Activated CD4-positive, alpha-beta T cell treated with anti-CD3 and anti-CD28 coated beads, Interleukin-2, amount 50 U/mL, for 1 hour (primary cell): ENCODE results near the gene ACOD1.

Experiments
- DNase-seq: peaks from one replicate; pipeline ENCODE4 v3.0.0-alpha.2; 2020

The ACOD1 gene

GRCh38 chr13:76992548-76993001 is 44.3 kb downstream of the ACOD1 start:
- DNase-seq, result no peak

- no peak for DNase-seq
Observed at GRCh38 chr13:76993021-76993420, 44.7 kb downstream of the ACOD1 start.

GRCh38 chr13:76993473-76993872 is 45.2 kb downstream of the ACOD1 start:
- no peak for DNase-seq

- no peak for DNase-seq
Observed at GRCh38 chr13:76994281-76994680, 46.0 kb downstream of the ACOD1 start.

GRCh38 chr13:77000475-77000874 is 52.2 kb downstream of the ACOD1 start:
- no peak for DNase-seq

- no peak for DNase-seq
Observed at GRCh38 chr13:77001540-77001939, 53.2 kb downstream of the ACOD1 start.

- no peak for DNase-seq
Observed at GRCh38 chr13:77001963-77002587, 53.8 kb downstream of the ACOD1 start.

- no peak for DNase-seq
Observed at GRCh38 chr13:77002590-77003190, 54.4 kb downstream of the ACOD1 start.
